ENCODE data around the gene NFIX.

DNA sequence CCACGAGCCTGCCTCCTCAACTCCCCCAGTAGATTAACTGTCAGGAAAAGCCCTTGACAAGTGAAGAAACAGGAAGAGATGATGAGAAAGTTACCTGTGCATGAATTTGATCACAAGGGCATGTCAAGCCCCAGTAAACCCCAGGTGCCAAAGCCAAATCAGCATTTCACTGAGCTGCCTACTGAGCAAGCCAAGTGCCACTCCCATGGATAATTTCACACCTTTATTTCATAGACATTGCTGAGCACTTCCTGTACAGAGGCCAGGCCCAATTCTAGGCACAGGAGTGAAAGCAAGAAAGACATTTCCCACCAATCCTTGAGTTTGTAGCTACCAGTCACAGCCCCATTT is 40.7 kb upstream of the NFIX start:
- TF ChIP-seq, protein P1, sequence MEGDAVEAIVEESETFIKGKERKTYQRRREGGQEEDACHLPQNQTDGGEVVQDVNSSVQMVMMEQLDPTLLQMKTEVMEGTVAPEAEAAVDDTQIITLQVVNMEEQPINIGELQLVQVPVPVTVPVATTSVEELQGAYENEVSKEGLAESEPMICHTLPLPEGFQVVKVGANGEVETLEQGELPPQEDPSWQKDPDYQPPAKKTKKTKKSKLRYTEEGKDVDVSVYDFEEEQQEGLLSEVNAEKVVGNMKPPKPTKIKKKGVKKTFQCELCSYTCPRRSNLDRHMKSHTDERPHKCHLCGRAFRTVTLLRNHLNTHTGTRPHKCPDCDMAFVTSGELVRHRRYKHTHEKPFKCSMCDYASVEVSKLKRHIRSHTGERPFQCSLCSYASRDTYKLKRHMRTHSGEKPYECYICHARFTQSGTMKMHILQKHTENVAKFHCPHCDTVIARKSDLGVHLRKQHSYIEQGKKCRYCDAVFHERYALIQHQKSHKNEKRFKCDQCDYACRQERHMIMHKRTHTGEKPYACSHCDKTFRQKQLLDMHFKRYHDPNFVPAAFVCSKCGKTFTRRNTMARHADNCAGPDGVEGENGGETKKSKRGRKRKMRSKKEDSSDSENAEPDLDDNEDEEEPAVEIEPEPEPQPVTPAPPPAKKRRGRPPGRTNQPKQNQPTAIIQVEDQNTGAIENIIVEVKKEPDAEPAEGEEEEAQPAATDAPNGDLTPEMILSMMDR (IDR thresholded peaks at IDR 0.05): no peak
- TF ChIP-seq POLR2AphosphoS5 (IDR thresholded peaks at IDR 0.05) (no peak), POLR2A (IDR thresholded peaks at IDR 0.05) (no peak)

Data from sigmoid colon (tissue), 4 donors.